ENCODE results near the gene GSTCD.
A peak's percentile ranks its signal among the peaks of the same experiment; 100 is the strongest.

- TF ChIP-seq CTCF (IDR thresholded peaks at IDR 0.05) (no peak), POLR2AphosphoS5 (IDR thresholded peaks at IDR 0.05; ENCODE audit: insufficient read depth in 1 of 2, low read depth in 1 of 2) (peak in 1 of 2 donors; percentile 44), POLR2A (IDR thresholded peaks at IDR 0.05) (no peak)
Observed at GRCh38 chr4:105859233-105859632, 150.6 kb downstream of the GSTCD start.

Measured in vagina (tissue), 2 donors.